B cell (primary cell): Measurements from ENCODE around the gene PROC. TPM values are rescaled to one million over a fixed set of nuclear protein-coding genes. Genes with fewer than 3 reads are reported as not detected.
"Not testable (repeated sequence)": the region's sequence is repeated elsewhere in the genome, so short reads cannot be mapped to it uniquely, and the experiment has no call there.

ENCODE experiments used
- ATAC-seq: fragments of 200-7000 bp; cut with Tn5 transposase; one replicate; pipeline ENCODE4 v1.10.0; 2021; ENCODE audit warnings: low read depth, mild to moderate bottlenecking, moderate number of reproducible peaks, moderate library complexity
- CTCF ChIA-PET: fragments of 350-600 bp; sonication (Branson Sonifier 250); formaldehyde crosslinking; loops from one replicate; lab custom pipeline; 2021; ENCODE audit warnings: antibody characterized with exemption, inconsistent platforms; lab: Charles Lee
- POLR2A ChIA-PET: fragments of 350-600 bp; sonication (Branson Sonifier 250); formaldehyde crosslinking; loops from one replicate; lab custom pipeline; 2021; ENCODE audit warnings: antibody characterized with exemption; lab: Charles Lee
- DNase-seq: peaks from one replicate; pipeline ENCODE4 v3.0.0; 2013
- H2AFZ ChIP-seq: 2 replicates; pipeline ENCODE4 v1.6.1; 2012; ENCODE audit warnings: mild to moderate bottlenecking, low read depth, low read length; ENCODE audit not compliant: insufficient read depth, poor library complexity, severe bottlenecking
- H3K27ac ChIP-seq, 2 donors: 1 replicate in 1 of 2; 2 replicates in 1 of 2; pipeline ENCODE4 v1.5.1; 2012 to 2013; ENCODE audit warnings: low read length in 2 of 2, mild to moderate bottlenecking in 2 of 2, moderate library complexity in 1 of 2
- H3K27me3 ChIP-seq, 4 experiments: fragments of 200-600 bp in 1 of 4; sonication (generic) in 1 of 4; replicated peaks in 1 of 4; 1 replicate in 2 of 4; 2 replicates in 2 of 4; pipeline versions ENCODE4 v1.6.1 to v1.7.0; 2013 to 2016; ENCODE audit warnings: low read length in 3 of 4, mild to moderate bottlenecking in 2 of 4, mixed read lengths in 1 of 4, moderate library complexity in 1 of 4; ENCODE audit not compliant: insufficient read depth in 4 of 4, control insufficient read depth in 3 of 4; ENCODE audit errors: control extremely low read depth in 1 of 4
- H3K36me3 ChIP-seq, 2 experiments: replicated peaks in 1 of 2; 1 replicate in 1 of 2; 2 replicates in 1 of 2; pipeline versions ENCODE4 v1.6.1 to v1.7.1; 2013; ENCODE audit warnings: low read length in 1 of 2; ENCODE audit not compliant: insufficient read depth in 2 of 2, control insufficient read depth in 1 of 2; ENCODE audit errors: control extremely low read depth in 1 of 2, extremely low read depth in 1 of 2
- H3K4me1 ChIP-seq, 2 donors: fragments of 200-600 bp in 1 of 2; sonication (generic) in 1 of 2; 1 replicate in 1 of 2; 2 replicates in 1 of 2; pipeline versions ENCODE4 v1.5.1 to v1.6.1; 2013 to 2017; ENCODE audit warnings: low read length in 2 of 2; ENCODE audit not compliant: control insufficient read depth in 2 of 2, insufficient read depth in 2 of 2
- H3K4me2 ChIP-seq: replicated peaks from 2 replicates; pipeline ENCODE3; 2012; ENCODE audit warnings: mild to moderate bottlenecking, low read depth, low read length; ENCODE audit not compliant: poor library complexity, severe bottlenecking
- H3K4me3 ChIP-seq, 5 experiments: fragments of 200-600 bp in 1 of 5; sonication (generic) in 1 of 5; 1 replicate in 3 of 5; 2 replicates in 2 of 5; pipeline versions ENCODE4 v1.5.1 to v1.7.0; 2011 to 2016; ENCODE audit warnings: low read length in 4 of 5, mild to moderate bottlenecking in 4 of 5, low read depth in 2 of 5, control low read depth in 1 of 5, moderate library complexity in 1 of 5; ENCODE audit not compliant: insufficient read depth in 1 of 5; ENCODE audit errors: control extremely low read depth in 1 of 5, extremely low read depth in 1 of 5
- H3K79me2 ChIP-seq: fragments of 200-600 bp; sonication (generic); one replicate; pipeline ENCODE4 v1.6.0; 2016; ENCODE audit warnings: low read length; ENCODE audit not compliant: control insufficient read depth, insufficient read depth
- H3K9ac ChIP-seq: fragments of 200-600 bp; sonication (generic); 2 replicates; pipeline ENCODE4 v1.6.1; 2017; ENCODE audit warnings: mild to moderate bottlenecking, low read length, moderate library complexity
- H3K9me3 ChIP-seq, 3 donors: one replicate each; pipeline versions ENCODE4 v1.6.1 to v1.7.1; 2013; ENCODE audit warnings: low read length in 2 of 3; ENCODE audit not compliant: control insufficient read depth in 2 of 3, insufficient read depth in 1 of 3; ENCODE audit errors: control extremely low read depth in 1 of 3
- H4K20me1 ChIP-seq: 2 replicates; pipeline ENCODE4 v1.6.0; 2012; ENCODE audit warnings: mild to moderate bottlenecking, low read length; ENCODE audit not compliant: insufficient read depth, control insufficient read depth, poor library complexity, severe bottlenecking
- H3K27ac Mint-ChIP-seq: one replicate; pipeline ENCODE4 v1.8.0; 2021; ENCODE audit warnings: mixed read lengths
- H3K27me3 Mint-ChIP-seq: one replicate; pipeline ENCODE4 v1.8.0; 2021; ENCODE audit warnings: mixed read lengths
- H3K4me1 Mint-ChIP-seq: one replicate; pipeline ENCODE4 v1.8.0; 2021; ENCODE audit warnings: mixed read lengths
- H3K4me3 Mint-ChIP-seq: one replicate; pipeline ENCODE4 v1.8.0; 2021; ENCODE audit warnings: mixed read lengths
- H3K9me3 Mint-ChIP-seq: one replicate; pipeline ENCODE4 v1.8.0; 2022; ENCODE audit warnings: mixed read lengths; ENCODE audit not compliant: insufficient read depth
- CTCF ChIP-seq: fragments of 200-600 bp; IDR thresholded peaks from one replicate; pipeline ENCODE4 v1.8.0; 2022; ENCODE audit warnings: antibody characterized with exemption, mild to moderate bottlenecking
- EZH2 ChIP-seq: IDR thresholded peaks from 2 replicates; pipeline ENCODE4 v1.6.1; 2012; ENCODE audit warnings: borderline replicate concordance, low read depth, mild to moderate bottlenecking, moderate library complexity, low read length; ENCODE audit not compliant: insufficient read depth, poor library complexity, severe bottlenecking
- WGBS: methylation state at CpG from one replicate; pipeline ENCODE4 v1.1.5; 2013; ENCODE audit warnings: missing lambda C conversion rate; ENCODE audit not compliant: insufficient coverage; 5-methylcytosine and 5-hydroxymethylcytosine counted together
- intact Hi-C: fragments of 100-400 bp; cut with micrococcal nuclease; formaldehyde crosslinking; loops from one replicate; pipeline ENCODE4 v1.10.0; 2022
- polyA plus RNA-seq: library from polyadenylated mRNA; depleted of rRNA; stranded (reverse); fragments of >200 nt; gene quantifications from 2 replicates; pipeline ENCODE4 v1.2.3, GENCODE V29; 2012
- total RNA-seq, 2 donors: library from RNA; stranded (reverse); fragments of 120-200 nt in 1 of 2; gene quantifications; 1 replicate in 1 of 2; 2 replicates in 1 of 2; pipeline versions ENCODE4 v1.2.3 to v1.2.4, GENCODE V29; 2013 to 2022

The PROC gene
- total and polyA plus RNA-seq, 2 donors (not counting 1 experiment from before 2014, with no cell fraction given), result 0.40 TPM; not detected in 1

GRCh38 chr2:127449898-127450297, 31.7 kb downstream of the PROC start:
- WGBS, result 100% methylated on average over 2 of the region's 4 CpGs
- H3K4me1 ChIP-seq, result no peaks in the 10 kb centered on the region
- Mint-ChIP-seq H3K4me1 (no peaks in the 10 kb centered on the region), H3K27me3 (no peaks in the 10 kb centered on the region), H3K4me3 (no peak overlapping the region), H3K27ac (no peak overlapping the region), H3K9me3 (peaks cover 4% of the 10 kb centered on the region)
- POLR2A ChIA-PET, result no interaction called here
- H2AFZ ChIP-seq, result no peak overlapping the region
- no peaks in the 10 kb centered on the region for H4K20me1 ChIP-seq
- H3K9me3 ChIP-seq, result peaks cover 2 to 8% (median 3%) of the 10 kb centered on the region in 3 donors
- H3K4me3 ChIP-seq, result no peak overlapping the region
- no peak overlapping the region for H3K4me2 ChIP-seq
- H3K27me3 ChIP-seq, result no peaks in the 10 kb centered on the region
- H3K27ac ChIP-seq, result no peak overlapping the region
- TF ChIP-seq CTCF, result no peak
- CTCF ChIA-PET, result no interaction called here
- H3K36me3 ChIP-seq, result peaks cover 0 to 1% of the 10 kb centered on the region in 2 experiments
- intact Hi-C loops, result no loop called here
- H3K79me2 ChIP-seq, result no peaks in the 10 kb centered on the region
- H3K9ac ChIP-seq, result no peak overlapping the region
- ATAC-seq (no peak), DNase-seq (no peak)

- TF ChIP-seq EZH2 (no peak), CTCF (no peak)
- no peaks in the 10 kb centered on the region for H3K9me3 ChIP-seq
- no peak overlapping the region for H3K4me3 ChIP-seq
- Mint-ChIP-seq H3K9me3 (no peaks in the 10 kb centered on the region), H3K4me3 (no peak overlapping the region), H3K27ac (no peak overlapping the region), H3K27me3 (no peaks in the 10 kb centered on the region), H3K4me1 (no peaks in the 10 kb centered on the region)
- no peak overlapping the region for H3K27ac ChIP-seq
- no peaks in the 10 kb centered on the region for H4K20me1 ChIP-seq
- intact Hi-C loops, result no loop called here
- CTCF ChIA-PET, result interaction anchor here (0.9 kb wide), 1 partner anchor 21 kb away, joined by 3 read pairs; no protein-coding TSS in a partner anchor
- no peaks in the 10 kb centered on the region for H3K4me1 ChIP-seq
- no peaks in the 10 kb centered on the region for H3K27me3 ChIP-seq
- H2AFZ ChIP-seq, result no peak overlapping the region
- peaks cover 0 to 1% of the 10 kb centered on the region in 2 experiments for H3K36me3 ChIP-seq
- H3K4me2 ChIP-seq, result no peak overlapping the region
- no peak overlapping the region for H3K9ac ChIP-seq
- peaks cover 2% of the 10 kb centered on the region for H3K79me2 ChIP-seq
- WGBS, result 100% methylated on average over 6 of the region's 6 CpGs
- POLR2A ChIA-PET, result no interaction called here
- DNase-seq (no peak), ATAC-seq (no peak)
Observed at GRCh38 chr2:127451981-127452380, 33.8 kb downstream of the PROC start.

GRCh38 chr2:127452423-127452822, 34.2 kb downstream of the PROC start:
- H3K27me3 ChIP-seq, H3K4me2 ChIP-seq, H3K4me3 ChIP-seq, H4K20me1 ChIP-seq, H3K4me1 Mint-ChIP-seq, H3K9ac ChIP-seq, DNase-seq, POLR2A ChIA-PET, H3K27me3 Mint-ChIP-seq, ATAC-seq, H3K79me2 ChIP-seq, H3K27ac Mint-ChIP-seq, H2AFZ ChIP-seq, H3K4me3 Mint-ChIP-seq, intact Hi-C loops, H3K27ac ChIP-seq, H3K36me3 ChIP-seq, H3K4me1 ChIP-seq, H3K9me3 ChIP-seq, H3K9me3 Mint-ChIP-seq: not testable (repeated sequence)
- 100% methylated on average over 6 of the region's 8 CpGs for WGBS
- CTCF ChIA-PET, result interaction anchor here (0.9 kb wide), 1 partner anchor 20 kb away, joined by 3 read pairs; no protein-coding TSS in a partner anchor
